Measurements from ENCODE around the gene HMX2. TPM values are rescaled to one million over a fixed set of nuclear protein-coding genes. Genes with fewer than 3 reads are reported as not detected.

HMX2 gene
- total RNA-seq, 1 experiment from 2014 or later: not detected

DNA sequence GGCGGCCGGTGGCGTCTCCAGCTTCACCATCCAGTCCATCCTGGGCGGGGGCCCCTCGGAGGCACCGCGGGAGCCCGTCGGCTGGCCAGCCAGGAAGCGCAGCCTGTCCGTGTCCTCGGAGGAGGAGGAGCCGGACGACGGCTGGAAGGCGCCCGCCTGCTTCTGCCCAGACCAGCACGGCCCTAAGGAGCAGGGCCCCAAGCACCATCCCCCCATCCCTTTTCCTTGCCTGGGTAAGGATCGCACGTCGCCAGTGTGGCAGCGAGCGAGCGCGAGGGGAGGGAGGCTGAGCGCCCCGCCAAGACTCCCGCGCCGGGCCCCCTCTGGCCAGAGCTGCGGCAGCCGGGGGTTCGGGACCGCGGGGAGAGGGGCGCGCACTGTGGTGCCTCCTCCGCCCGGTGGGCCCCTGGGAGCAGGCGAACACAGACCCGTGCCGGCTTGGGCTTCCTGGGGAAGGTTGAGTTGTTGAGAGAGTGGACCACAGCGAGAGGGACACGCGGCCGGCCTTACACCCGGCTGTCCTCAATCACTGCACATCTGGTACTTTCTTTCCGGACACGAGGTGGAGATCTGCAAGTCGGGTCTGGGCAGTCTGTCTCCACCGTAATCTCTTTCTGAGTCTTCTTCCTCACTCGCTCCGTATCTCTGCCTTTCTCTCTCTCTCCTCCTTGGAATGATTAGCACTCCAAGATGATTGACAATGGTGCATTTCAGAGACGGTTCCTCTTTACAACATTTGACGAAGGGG lies 652 bp downstream of the HMX2 start:
- TF ChIP-seq ZNF274 (IDR thresholded peaks at IDR 0.05; ENCODE audit: low read depth, low read length) (no peak), SRF (IDR thresholded peaks at IDR 0.05; ENCODE audit: low read depth) (no peak), ZFX (IDR thresholded peaks at IDR 0.05) (no peak), ELF1 (IDR thresholded peaks at IDR 0.05; ENCODE audit: borderline replicate concordance, low read depth) (no peak), POLR2AphosphoS5 (IDR thresholded peaks at IDR 0.05; ENCODE audit: low read depth, low read length) (no peak), POLR2A (IDR thresholded peaks at IDR 0.05; ENCODE audit: borderline replicate concordance, extremely low read depth, insufficient read depth, insufficient read length) (no peak), CEBPB (IDR thresholded peaks at IDR 0.05; ENCODE audit: low read depth) (no peak), EZH2 (IDR thresholded peaks at IDR 0.05) (no peak), EGR1 (IDR thresholded peaks at IDR 0.05; ENCODE audit: low read depth) (no peak), SIN3A (IDR thresholded peaks at IDR 0.05; ENCODE audit: low read depth) (no peak), YY1 (IDR thresholded peaks at IDR 0.05; ENCODE audit: extremely low read depth, insufficient replicate concordance, low read depth, low read length) (no peak), TCF7L2 (IDR thresholded peaks at IDR 0.05; ENCODE audit: borderline replicate concordance, extremely low read depth, insufficient read depth, insufficient read length) (no peak)
- TF ChIP-seq, protein P1, sequence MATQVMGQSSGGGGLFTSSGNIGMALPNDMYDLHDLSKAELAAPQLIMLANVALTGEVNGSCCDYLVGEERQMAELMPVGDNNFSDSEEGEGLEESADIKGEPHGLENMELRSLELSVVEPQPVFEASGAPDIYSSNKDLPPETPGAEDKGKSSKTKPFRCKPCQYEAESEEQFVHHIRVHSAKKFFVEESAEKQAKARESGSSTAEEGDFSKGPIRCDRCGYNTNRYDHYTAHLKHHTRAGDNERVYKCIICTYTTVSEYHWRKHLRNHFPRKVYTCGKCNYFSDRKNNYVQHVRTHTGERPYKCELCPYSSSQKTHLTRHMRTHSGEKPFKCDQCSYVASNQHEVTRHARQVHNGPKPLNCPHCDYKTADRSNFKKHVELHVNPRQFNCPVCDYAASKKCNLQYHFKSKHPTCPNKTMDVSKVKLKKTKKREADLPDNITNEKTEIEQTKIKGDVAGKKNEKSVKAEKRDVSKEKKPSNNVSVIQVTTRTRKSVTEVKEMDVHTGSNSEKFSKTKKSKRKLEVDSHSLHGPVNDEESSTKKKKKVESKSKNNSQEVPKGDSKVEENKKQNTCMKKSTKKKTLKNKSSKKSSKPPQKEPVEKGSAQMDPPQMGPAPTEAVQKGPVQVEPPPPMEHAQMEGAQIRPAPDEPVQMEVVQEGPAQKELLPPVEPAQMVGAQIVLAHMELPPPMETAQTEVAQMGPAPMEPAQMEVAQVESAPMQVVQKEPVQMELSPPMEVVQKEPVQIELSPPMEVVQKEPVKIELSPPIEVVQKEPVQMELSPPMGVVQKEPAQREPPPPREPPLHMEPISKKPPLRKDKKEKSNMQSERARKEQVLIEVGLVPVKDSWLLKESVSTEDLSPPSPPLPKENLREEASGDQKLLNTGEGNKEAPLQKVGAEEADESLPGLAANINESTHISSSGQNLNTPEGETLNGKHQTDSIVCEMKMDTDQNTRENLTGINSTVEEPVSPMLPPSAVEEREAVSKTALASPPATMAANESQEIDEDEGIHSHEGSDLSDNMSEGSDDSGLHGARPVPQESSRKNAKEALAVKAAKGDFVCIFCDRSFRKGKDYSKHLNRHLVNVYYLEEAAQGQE (IDR thresholded peaks at IDR 0.05; ENCODE audit: low read depth): no peak
- TF ChIP-seq, protein P2, sequence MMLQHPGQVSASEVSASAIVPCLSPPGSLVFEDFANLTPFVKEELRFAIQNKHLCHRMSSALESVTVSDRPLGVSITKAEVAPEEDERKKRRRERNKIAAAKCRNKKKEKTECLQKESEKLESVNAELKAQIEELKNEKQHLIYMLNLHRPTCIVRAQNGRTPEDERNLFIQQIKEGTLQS (IDR thresholded peaks at IDR 0.05): no peak
- TF ChIP-seq, protein P3, sequence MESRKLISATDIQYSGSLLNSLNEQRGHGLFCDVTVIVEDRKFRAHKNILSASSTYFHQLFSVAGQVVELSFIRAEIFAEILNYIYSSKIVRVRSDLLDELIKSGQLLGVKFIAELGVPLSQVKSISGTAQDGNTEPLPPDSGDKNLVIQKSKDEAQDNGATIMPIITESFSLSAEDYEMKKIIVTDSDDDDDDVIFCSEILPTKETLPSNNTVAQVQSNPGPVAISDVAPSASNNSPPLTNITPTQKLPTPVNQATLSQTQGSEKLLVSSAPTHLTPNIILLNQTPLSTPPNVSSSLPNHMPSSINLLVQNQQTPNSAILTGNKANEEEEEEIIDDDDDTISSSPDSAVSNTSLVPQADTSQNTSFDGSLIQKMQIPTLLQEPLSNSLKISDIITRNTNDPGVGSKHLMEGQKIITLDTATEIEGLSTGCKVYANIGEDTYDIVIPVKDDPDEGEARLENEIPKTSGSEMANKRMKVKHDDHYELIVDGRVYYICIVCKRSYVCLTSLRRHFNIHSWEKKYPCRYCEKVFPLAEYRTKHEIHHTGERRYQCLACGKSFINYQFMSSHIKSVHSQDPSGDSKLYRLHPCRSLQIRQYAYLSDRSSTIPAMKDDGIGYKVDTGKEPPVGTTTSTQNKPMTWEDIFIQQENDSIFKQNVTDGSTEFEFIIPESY (IDR thresholded peaks at IDR 0.05; ENCODE audit: extremely low read depth, insufficient replicate concordance, low read length): no peak
- DNase-seq (ENCODE audit: low read depth, low spot score) (no peak), ATAC-seq (no peak)
- Histone ChIP-seq H2AFZ (ENCODE audit: low read depth, low read length, poor library complexity, severe bottlenecking) (no peak overlapping the region), H3K36me3 (ENCODE audit: control insufficient read depth in 1 of 2, insufficient read depth in 2 of 2, low read length in 2 of 2) (no peaks in the 10 kb centered on the region), H4K20me1 (ENCODE audit: insufficient read depth) (no peaks in the 10 kb centered on the region), H3K79me2 (ENCODE audit: insufficient read depth, low read length) (no peaks in the 10 kb centered on the region), H3K27ac (ENCODE audit: low read depth, low read length) (no peak overlapping the region), H3K9ac (ENCODE audit: low read length) (no peak overlapping the region), H3K4me2 (ENCODE audit: low read length) (no peak overlapping the region), H3K9me2 (ENCODE audit: insufficient read depth) (no peaks in the 10 kb centered on the region), H3K4me3 (replicated peaks in 1 of 2; ENCODE audit: low read depth in 1 of 2, low read length in 2 of 2) (no peak overlapping the region), H3K4me1 (ENCODE audit: control insufficient read depth in 1 of 2, insufficient read depth in 2 of 2, low read length in 2 of 2) (peaks cover 0 to 3% of the 10 kb centered on the region in 2 experiments; a peak in 3 of 4 replicates), H3K27me3 (ENCODE audit: insufficient read depth, low read length) (no peaks in the 10 kb centered on the region), H3K9me3 (ENCODE audit: control insufficient read depth in 1 of 2, insufficient read depth in 1 of 2, low read depth in 1 of 2, low read length in 2 of 2) (no peaks in the 10 kb centered on the region)
- ChIA-PET POLR2A (no interaction called here), CTCF (no interaction called here), RAD21 (ENCODE audit: low non-redundant PET in 1 of 2, low total read pairs in 2 of 2, uncharacterized antibody in 2 of 2, unreplicated experiment in 2 of 2) (no interaction called here)
- intact Hi-C loops (cut with micrococcal nuclease): no loop called here
- BruUV-seq (replicated peaks): no TSS peak
